Peyer's patch (tissue), 4 donors: ENCODE results near the gene KCNC3. TPM values are rescaled to one million over a fixed set of nuclear protein-coding genes. Genes with fewer than 3 reads are reported as not detected.
A peak's percentile ranks its signal among the peaks of the same experiment; 100 is the strongest.
"Not testable (repeated sequence)": the region's sequence is repeated elsewhere in the genome, so short reads cannot be mapped to it uniquely, and the experiment has no call there.

Source experiments
- DNase-seq, 3 donors: peaks; one replicate each; pipeline ENCODE4 v3.0.0-alpha.2; 2017 to 2019
- H3K27ac ChIP-seq, 4 donors: fragments of 200-600 bp; sonication (generic); one replicate each; pipeline ENCODE4 v1.5.1; 2016 to 2019
- H3K27me3 ChIP-seq, 2 donors: fragments of 200-600 bp; sonication (generic); one replicate each; pipeline ENCODE4 v1.5.1; 2019
- H3K36me3 ChIP-seq, 3 donors: fragments of 200-600 bp; sonication (generic); one replicate each; pipeline ENCODE4 v1.5.1; 2016 to 2019
- H3K4me1 ChIP-seq, 4 donors: fragments of 200-600 bp; sonication (generic); one replicate each; pipeline ENCODE4 v1.5.1; 2016 to 2019
- H3K4me3 ChIP-seq, 4 donors: fragments of 200-600 bp; sonication (generic); 1 replicate in 3 of 4; 2 replicates in 1 of 4; pipeline ENCODE4 v1.5.1; 2016 to 2019; ENCODE audit warnings: mild to moderate bottlenecking in 1 of 4
- H3K9me3 ChIP-seq, 4 donors: fragments of 200-600 bp; sonication (generic); one replicate each; pipeline ENCODE4 v1.5.1; 2016 to 2019; ENCODE audit warnings: mild to moderate bottlenecking in 1 of 4
- CTCF ChIP-seq, 6 experiments: fragments of 450-650 bp in 4 of 6; fragments of 200-600 bp in 2 of 6; sonication (generic) in 1 of 6; IDR thresholded peaks; one replicate each; pipeline ENCODE4 v1.5.1; 2017 to 2019; ENCODE audit warnings: antibody characterized with exemption in 6 of 6, mild to moderate bottlenecking in 3 of 6, moderate library complexity in 1 of 6
- POLR2A ChIP-seq, 2 donors: fragments of 450-650 bp; IDR thresholded peaks; one replicate each; pipeline ENCODE4 v1.5.1; 2017; ENCODE audit warnings: antibody characterized with exemption in 2 of 2, mild to moderate bottlenecking in 2 of 2, moderate library complexity in 2 of 2
- total RNA-seq, 4 donors: library from RNA; depleted of rRNA; stranded (reverse); fragments of >200 nt; gene quantifications; one replicate each; pipeline ENCODE4 v1.1.0, GENCODE V29; 2016

The KCNC3 gene
- total RNA-seq, 4 donors from 2014 or later = 0.18 to 3.3 (median 1.1) TPM

- H3K4me3 ChIP-seq = peak overlapping the region in 2 of 4 donors; percentile 37 to 48
- DNase-seq = peak in 2 of 3 donors; percentile 86 to 88
- H3K36me3 ChIP-seq = no peaks in the 10 kb centered on the region
- H3K27me3 ChIP-seq = no peaks in the 10 kb centered on the region
- H3K4me1 ChIP-seq = peaks cover 0 to 13% (median 0%) of the 10 kb centered on the region in 4 donors
- TF ChIP-seq CTCF (IDR thresholded peaks at IDR 0.05) (no peak), POLR2A (IDR thresholded peaks at IDR 0.05) (no peak)
- peak overlapping the region in 2 of 4 donors; percentile 68 to 83 for H3K27ac ChIP-seq
- no peaks in the 10 kb centered on the region for H3K9me3 ChIP-seq
Measured at GRCh38 chr19:50344661-50345318, 15.6 kb upstream of the KCNC3 start.

DNA sequence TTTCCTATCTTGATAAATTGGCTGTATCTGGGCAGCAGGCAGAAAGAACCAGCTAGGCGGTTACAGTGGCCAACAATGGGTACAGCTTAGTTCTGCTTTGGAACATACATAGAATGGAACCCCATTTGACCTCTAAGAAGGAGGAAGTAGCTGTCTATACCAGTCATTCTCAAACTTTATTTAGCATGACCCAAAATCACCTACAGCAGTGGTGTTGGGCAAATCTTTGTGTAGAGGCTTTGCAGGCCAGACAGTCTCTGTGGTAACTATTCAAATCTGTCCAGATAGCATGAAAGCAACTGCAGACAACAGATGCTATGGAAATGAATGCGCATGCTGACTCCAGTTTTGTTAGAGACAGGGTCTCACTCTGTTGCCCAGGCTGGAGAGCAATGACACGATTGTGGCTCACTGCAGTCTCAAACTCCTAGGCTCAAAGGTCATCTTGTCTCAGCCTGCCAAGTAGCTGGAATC lies 12.0 kb upstream of the KCNC3 start:
- TF ChIP-seq POLR2A (IDR thresholded peaks at IDR 0.05) = no peak
- TF ChIP-seq CTCF (IDR thresholded peaks at IDR 0.05) = no peak
- Histone ChIP-seq H3K27me3 (no peaks in the 10 kb centered on the region), H3K27ac (peak overlapping the region in 1 of 4 donors; percentile 83), H3K9me3 (no peaks in the 10 kb centered on the region), H3K4me1 (no peaks in the 10 kb centered on the region), H3K4me3 (peak overlapping the region in 1 of 4 donors; percentile 24), H3K36me3 (no peaks in the 10 kb centered on the region)
- peak in 1 of 3 donors; percentile 47 for DNase-seq

- DNase-seq = no peak
- H3K36me3 ChIP-seq = no peaks in the 10 kb centered on the region
- no peaks in the 10 kb centered on the region for H3K4me1 ChIP-seq
- no peaks in the 10 kb centered on the region for H3K27me3 ChIP-seq
- peak overlapping the region in 1 of 4 donors; percentile 24 for H3K4me3 ChIP-seq
- H3K27ac ChIP-seq = peak overlapping the region in 1 of 4 donors; percentile 83
- TF ChIP-seq CTCF (IDR thresholded peaks at IDR 0.05) (no peak), POLR2A (IDR thresholded peaks at IDR 0.05) (no peak)
- H3K9me3 ChIP-seq = no peaks in the 10 kb centered on the region
Measured at GRCh38 chr19:50340331-50340730, 11.2 kb upstream of the KCNC3 start.

GRCh38 chr19:50337031-50337430 lies 7.9 kb upstream of the KCNC3 start:
- not testable (repeated sequence) for H3K4me3 ChIP-seq, DNase-seq, H3K9me3 ChIP-seq, H3K27ac ChIP-seq, H3K36me3 ChIP-seq
- Histone ChIP-seq H3K27me3 (peaks cover 0 to 11% of the 10 kb centered on the region in 2 donors), H3K4me1 (peaks cover 0 to 19% (median 11%) of the 10 kb centered on the region in 4 donors)

DNA sequence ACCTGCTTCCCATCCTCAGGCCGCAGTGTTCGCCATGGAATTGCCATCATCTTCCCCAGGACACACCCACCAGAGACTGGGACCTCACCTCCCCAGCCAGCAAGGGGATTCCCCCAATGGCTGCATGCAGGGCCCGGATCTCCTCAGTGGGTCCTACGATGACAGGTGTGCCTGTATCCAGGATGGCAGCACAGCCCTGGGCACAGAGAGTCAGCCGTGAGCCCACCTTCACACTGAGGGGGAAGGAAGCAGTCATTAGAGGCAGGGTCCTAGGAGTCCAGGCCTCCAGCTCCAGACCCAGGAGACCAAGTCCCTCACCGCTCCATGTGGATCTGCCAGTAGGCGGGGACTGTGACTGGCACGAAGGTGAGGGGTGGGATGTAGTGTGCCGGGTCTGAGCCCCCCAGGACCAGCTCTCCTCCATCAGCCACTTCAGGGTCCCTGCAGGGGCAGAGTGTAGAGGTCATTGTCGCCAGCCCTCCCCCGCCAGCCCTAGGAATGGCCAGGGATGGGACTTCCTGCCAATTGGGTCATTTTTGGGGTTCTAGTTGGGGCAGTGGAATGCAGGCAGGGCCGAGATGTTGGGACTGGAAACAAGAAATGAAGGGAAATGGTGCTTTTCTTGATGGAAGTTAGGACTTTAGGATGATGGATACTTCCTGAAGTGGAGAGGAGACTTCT lies 5.7 kb upstream of the KCNC3 start:
- Histone ChIP-seq H3K4me3 (no peak overlapping the region), H3K27ac (peak overlapping the region in 1 of 4 donors; percentile 17), H3K36me3 (no peaks in the 10 kb centered on the region), H3K9me3 (no peaks in the 10 kb centered on the region), H3K27me3 (peaks cover 0 to 25% of the 10 kb centered on the region in 2 donors), H3K4me1 (peaks cover 0 to 35% (median 14%) of the 10 kb centered on the region in 4 donors)
- peak in 1 of 3 donors; percentile 35 for DNase-seq
- TF ChIP-seq POLR2A (IDR thresholded peaks at IDR 0.05) (no peak), CTCF (IDR thresholded peaks at IDR 0.05) (no peak)
